Mesothelial cell of epicardium (in vitro differentiated cells): ENCODE data around the gene IGLON5. TPM values are rescaled to one million over a fixed set of nuclear protein-coding genes. Genes with fewer than 3 reads are reported as not detected.

Source experiments
- DNase-seq, 2 experiments: peaks; one replicate each; pipeline ENCODE4 v3.0.0; 2021; ENCODE audit warnings: low spot score in 2 of 2; ENCODE audit not compliant: unreplicated experiment in 2 of 2
- H3K27ac Mint-ChIP-seq: 2 replicates; pipeline ENCODE4 v1.8.0; 2021; ENCODE audit warnings: mixed read lengths
- H3K27me3 Mint-ChIP-seq: 2 replicates; pipeline ENCODE4 v1.8.0; 2021; ENCODE audit warnings: low read depth, mixed read lengths
- H3K36me3 Mint-ChIP-seq: 2 replicates; pipeline ENCODE4 v1.8.0; 2021; ENCODE audit warnings: mixed read lengths
- H3K4me1 Mint-ChIP-seq: 2 replicates; pipeline ENCODE4 v1.8.0; 2021; ENCODE audit warnings: mixed read lengths
- H3K4me3 Mint-ChIP-seq: 2 replicates; pipeline ENCODE4 v1.8.0; 2021; ENCODE audit warnings: mild to moderate bottlenecking, moderate library complexity, mixed read lengths
- H3K9me3 Mint-ChIP-seq: 2 replicates; pipeline ENCODE4 v1.8.0; 2021; ENCODE audit warnings: mixed read lengths
- total RNA-seq: library from RNA; stranded (reverse); gene quantifications from 3 replicates; pipeline ENCODE4 v1.2.1, GENCODE V29; 2021
- TF ChIP-seq, protein P1 (sequence below): fragments of 200-600 bp; sonication (generic); IDR thresholded peaks from one replicate; pipeline ENCODE4 v1.5.0; 2021; ENCODE audit warnings: antibody characterized with exemption; ENCODE audit not compliant: unreplicated experiment

The IGLON5 gene
- 24.9 to 25.9 TPM (median 25.1 TPM) in 3 replicates for total RNA-seq

- DNase-seq, result no peak
- H3K27me3 Mint-ChIP-seq, result peaks cover 53% of the 10 kb centered on the region
- H3K36me3 Mint-ChIP-seq, result peaks cover 4% of the 10 kb centered on the region
- peak within 1 kb of the TSS; percentile 68 for H3K4me3 Mint-ChIP-seq
- H3K27ac Mint-ChIP-seq, result peak within 1 kb of the TSS; percentile 59
- peaks cover 14% of the 10 kb centered on the region for H3K4me1 Mint-ChIP-seq
- H3K9me3 Mint-ChIP-seq, result peaks cover 22% of the 10 kb centered on the region
- TF ChIP-seq, protein P1, sequence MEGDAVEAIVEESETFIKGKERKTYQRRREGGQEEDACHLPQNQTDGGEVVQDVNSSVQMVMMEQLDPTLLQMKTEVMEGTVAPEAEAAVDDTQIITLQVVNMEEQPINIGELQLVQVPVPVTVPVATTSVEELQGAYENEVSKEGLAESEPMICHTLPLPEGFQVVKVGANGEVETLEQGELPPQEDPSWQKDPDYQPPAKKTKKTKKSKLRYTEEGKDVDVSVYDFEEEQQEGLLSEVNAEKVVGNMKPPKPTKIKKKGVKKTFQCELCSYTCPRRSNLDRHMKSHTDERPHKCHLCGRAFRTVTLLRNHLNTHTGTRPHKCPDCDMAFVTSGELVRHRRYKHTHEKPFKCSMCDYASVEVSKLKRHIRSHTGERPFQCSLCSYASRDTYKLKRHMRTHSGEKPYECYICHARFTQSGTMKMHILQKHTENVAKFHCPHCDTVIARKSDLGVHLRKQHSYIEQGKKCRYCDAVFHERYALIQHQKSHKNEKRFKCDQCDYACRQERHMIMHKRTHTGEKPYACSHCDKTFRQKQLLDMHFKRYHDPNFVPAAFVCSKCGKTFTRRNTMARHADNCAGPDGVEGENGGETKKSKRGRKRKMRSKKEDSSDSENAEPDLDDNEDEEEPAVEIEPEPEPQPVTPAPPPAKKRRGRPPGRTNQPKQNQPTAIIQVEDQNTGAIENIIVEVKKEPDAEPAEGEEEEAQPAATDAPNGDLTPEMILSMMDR, result no peak
Measured at GRCh38 chr19:51311351-51312257, at the start of gene IGLON5. TSS of gene IGLON5 (plus strand) at chr19:51311644. CDS start at chr19:51311848, 204 bp downstream.

GRCh38 chr19:51263808-51264207 lies 47.6 kb upstream of the IGLON5 start:
- H3K27ac Mint-ChIP-seq, result no peak overlapping the region
- TF ChIP-seq, protein P1, result no peak
- peaks cover 22% of the 10 kb centered on the region for H3K27me3 Mint-ChIP-seq
- DNase-seq, result no peak
- H3K9me3 Mint-ChIP-seq, result no peaks in the 10 kb centered on the region
- H3K4me3 Mint-ChIP-seq, result no peak overlapping the region
- H3K36me3 Mint-ChIP-seq, result no peaks in the 10 kb centered on the region
- no peaks in the 10 kb centered on the region for H3K4me1 Mint-ChIP-seq

DNA sequence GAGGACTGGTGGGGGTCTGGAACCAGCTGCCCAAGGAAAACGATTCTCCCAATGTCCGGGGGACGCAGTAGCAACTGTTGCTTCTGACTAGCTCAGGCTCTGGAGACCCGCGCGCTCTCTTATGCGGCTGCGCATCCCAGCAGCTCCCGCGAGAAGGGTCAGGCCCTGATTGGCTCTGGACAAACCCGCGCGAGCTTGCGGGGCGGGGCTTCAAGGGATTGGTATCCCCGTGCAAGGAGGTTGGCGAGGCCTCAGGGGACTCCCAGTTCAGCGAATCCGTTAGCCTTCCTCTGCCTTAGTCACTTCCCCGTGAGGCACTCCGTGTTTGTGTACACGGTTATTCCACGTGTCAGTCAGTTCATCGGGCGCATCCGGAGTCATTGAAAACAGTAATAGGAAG lies 40.4 kb upstream of the IGLON5 start:
- Mint-ChIP-seq H3K9me3 (no peaks in the 10 kb centered on the region), H3K4me3 (no peak overlapping the region), H3K36me3 (no peaks in the 10 kb centered on the region), H3K27me3 (peaks cover 3% of the 10 kb centered on the region), H3K27ac (no peak overlapping the region), H3K4me1 (peaks cover 2% of the 10 kb centered on the region)
- DNase-seq, result no peak
- TF ChIP-seq, protein P1, result no peak

DNA sequence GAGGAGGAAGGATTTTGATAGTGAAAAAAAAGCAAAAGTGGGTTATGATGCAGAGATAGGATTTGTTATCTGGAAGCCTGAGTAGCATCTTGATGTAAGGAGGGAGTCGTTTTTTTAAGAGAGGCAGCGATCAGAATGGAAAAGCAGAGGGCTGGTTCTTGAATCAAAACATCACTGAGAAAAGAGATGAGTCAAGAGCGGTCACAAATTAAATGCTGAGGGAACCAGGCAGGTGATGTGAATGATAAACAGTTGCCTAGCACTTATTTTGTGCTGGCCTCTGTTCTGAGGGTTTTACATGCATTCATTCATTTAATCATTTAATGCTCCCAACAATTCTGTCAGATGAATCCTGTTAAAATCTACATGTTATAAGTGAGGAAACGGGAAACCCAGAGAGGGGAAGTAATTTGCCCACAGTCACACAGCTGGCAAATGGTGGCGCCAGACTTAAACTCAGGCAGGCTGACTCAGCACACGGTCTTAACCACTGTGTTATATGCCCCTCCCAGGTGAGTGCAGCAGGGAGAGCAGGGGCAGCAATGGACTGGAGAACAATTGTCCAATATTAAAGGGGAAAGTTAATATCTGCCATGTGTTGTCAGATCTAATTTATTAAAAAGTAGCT lies 39.1 kb upstream of the IGLON5 start:
- H3K4me1 Mint-ChIP-seq, result peaks cover 2% of the 10 kb centered on the region
- H3K27ac Mint-ChIP-seq, result no peak overlapping the region
- H3K9me3 Mint-ChIP-seq, result no peaks in the 10 kb centered on the region
- peaks cover 5% of the 10 kb centered on the region for H3K27me3 Mint-ChIP-seq
- no peak for DNase-seq
- no peaks in the 10 kb centered on the region for H3K36me3 Mint-ChIP-seq
- TF ChIP-seq, protein P1, result no peak
- H3K4me3 Mint-ChIP-seq, result no peak overlapping the region

GRCh38 chr19:51274049-51274770 lies 37.2 kb upstream of the IGLON5 start:
- Mint-ChIP-seq H3K27me3 (peaks cover 8% of the 10 kb centered on the region), H3K36me3 (no peaks in the 10 kb centered on the region), H3K27ac (no peak overlapping the region), H3K9me3 (no peaks in the 10 kb centered on the region), H3K4me3 (no peak overlapping the region), H3K4me1 (peaks cover 2% of the 10 kb centered on the region)
- DNase-seq, result no peak
- TF ChIP-seq, protein P1, result no peak
